Activated T-helper 1 cell treated with anti-CD3 and anti-CD28 coated beads, Interleukin-12 subunit alpha, Interleukin-12 subunit beta, Interleukin-2, Interleukin-4 antibody, amounts not matched to agents 30 ng/mL and 10 ng/mL and 1 ng/mL, durations not matched to agents 14 hours and 24 hours and 36 hours (primary cell): ENCODE measurements around the gene RNF212B. TPM values are rescaled to one million over a fixed set of nuclear protein-coding genes. Genes with fewer than 3 reads are reported as not detected.

Experiments used
- DNase-seq: peaks from one replicate; pipeline ENCODE4 v3.0.0; 2021; ENCODE audit warnings: low spot score
- H3K27ac Mint-ChIP-seq: one replicate; pipeline ENCODE4 v1.8.0; 2021; ENCODE audit warnings: mild to moderate bottlenecking, mixed read lengths
- H3K27me3 Mint-ChIP-seq: one replicate; pipeline ENCODE4 v1.8.0; 2022; ENCODE audit warnings: mild to moderate bottlenecking, moderate library complexity, mixed read lengths; ENCODE audit not compliant: insufficient read depth
- H3K36me3 Mint-ChIP-seq: one replicate; pipeline ENCODE4 v1.8.0; 2021; ENCODE audit warnings: low read depth, mixed read lengths
- H3K4me1 Mint-ChIP-seq: one replicate; pipeline ENCODE4 v1.8.0; 2021; ENCODE audit warnings: low read depth, mixed read lengths
- H3K4me3 Mint-ChIP-seq: one replicate; pipeline ENCODE4 v1.8.0; 2021; ENCODE audit warnings: mild to moderate bottlenecking, moderate library complexity, mixed read lengths
- H3K9me3 Mint-ChIP-seq: one replicate; pipeline ENCODE4 v1.8.0; 2021; ENCODE audit warnings: mixed read lengths
- intact Hi-C: fragments of 100-400 bp; cut with micrococcal nuclease; formaldehyde crosslinking; loops from one replicate; pipeline ENCODE4 v1.15.1; 2024
- total RNA-seq: library from RNA; stranded (reverse); gene quantifications from 2 replicates; pipeline ENCODE4 v1.2.3, GENCODE V29; 2022

RNF212B gene
- total RNA-seq, 1 donor from 2014 or later = not detected

GRCh38 chr14:23286020-23286901 is 48.5 kb downstream of the RNF212B start, which contains the start of gene HOMEZ:
TSS of gene HOMEZ (minus strand) at chr14:23286132. CDS start at chr14:23285952, 180 bp downstream.
- peak within 1 kb of the TSS; percentile 99 for H3K4me3 Mint-ChIP-seq
- H3K36me3 Mint-ChIP-seq = peaks cover 6% of the 10 kb centered on the region
- peak within 1 kb of the TSS; percentile 95 for H3K27ac Mint-ChIP-seq
- H3K4me1 Mint-ChIP-seq = peaks cover 26% of the 10 kb centered on the region
- no peaks in the 10 kb centered on the region for H3K27me3 Mint-ChIP-seq
- no peaks in the 10 kb centered on the region for H3K9me3 Mint-ChIP-seq
- intact Hi-C loops = loop anchor here (1.0 to 2.0 kb wide), 8 partner anchors 9 to 279 kb away; partner anchors contain the start of genes ACIN1, C14orf119, NGDN and PABPN1
- peak; percentile 98 for DNase-seq

GRCh38 chr14:23286902-23287479 is 49.3 kb downstream of the RNF212B start:
- intact Hi-C loops = loop anchor here (1.0 to 2.0 kb wide), 8 partner anchors 8 to 280 kb away; partner anchors contain the start of genes ACIN1, C14orf119, NGDN and PABPN1
- peaks cover 5% of the 10 kb centered on the region for H3K36me3 Mint-ChIP-seq
- DNase-seq = no peak
- H3K27ac Mint-ChIP-seq = peak overlapping the region; percentile 90
- no peaks in the 10 kb centered on the region for H3K9me3 Mint-ChIP-seq
- H3K27me3 Mint-ChIP-seq = no peaks in the 10 kb centered on the region
- peak overlapping the region; percentile 99 for H3K4me3 Mint-ChIP-seq
- peaks cover 26% of the 10 kb centered on the region for H3K4me1 Mint-ChIP-seq

- H3K4me3 Mint-ChIP-seq = no peak overlapping the region
- peak overlapping the region; percentile 67 for H3K27ac Mint-ChIP-seq
- peak; percentile 50 for DNase-seq
- intact Hi-C loops = loop anchor here (1.0 kb wide), 2 partner anchors 9 to 30 kb away; partner anchors contain the start of gene HOMEZ
- H3K36me3 Mint-ChIP-seq = peaks cover 14% of the 10 kb centered on the region
- no peaks in the 10 kb centered on the region for H3K9me3 Mint-ChIP-seq
- peaks cover 19% of the 10 kb centered on the region for H3K4me1 Mint-ChIP-seq
- H3K27me3 Mint-ChIP-seq = peaks cover 2% of the 10 kb centered on the region
Observed at GRCh38 chr14:23294734-23295561, 57.2 kb downstream of the RNF212B start.

GRCh38 chr14:23296012-23296777 is 58.5 kb downstream of the RNF212B start:
- intact Hi-C loops = no loop called here

GRCh38 chr14:23297096-23297495 is 59.4 kb downstream of the RNF212B start:
- H3K36me3 Mint-ChIP-seq = peaks cover 14% of the 10 kb centered on the region
- no peak overlapping the region for H3K27ac Mint-ChIP-seq
- peaks cover 2% of the 10 kb centered on the region for H3K27me3 Mint-ChIP-seq
- no peak for DNase-seq
- no peaks in the 10 kb centered on the region for H3K9me3 Mint-ChIP-seq
- intact Hi-C loops = no loop called here
- H3K4me1 Mint-ChIP-seq = peaks cover 26% of the 10 kb centered on the region
- no peak overlapping the region for H3K4me3 Mint-ChIP-seq

More at GRCh38 chr14:23296012-23296777, 58.5 kb downstream of the RNF212B start:
- no peak overlapping the region for H3K4me3 Mint-ChIP-seq
- DNase-seq = no peak
- H3K36me3 Mint-ChIP-seq = peaks cover 14% of the 10 kb centered on the region
- peaks cover 2% of the 10 kb centered on the region for H3K27me3 Mint-ChIP-seq
- no peaks in the 10 kb centered on the region for H3K9me3 Mint-ChIP-seq
- peaks cover 26% of the 10 kb centered on the region for H3K4me1 Mint-ChIP-seq
- H3K27ac Mint-ChIP-seq = no peak overlapping the region

GRCh38 chr14:23297611-23298277 is 60.0 kb downstream of the RNF212B start:
- intact Hi-C loops = no loop called here
- no peaks in the 10 kb centered on the region for H3K9me3 Mint-ChIP-seq
- DNase-seq = no peak
- H3K36me3 Mint-ChIP-seq = peaks cover 14% of the 10 kb centered on the region
- peaks cover 26% of the 10 kb centered on the region for H3K4me1 Mint-ChIP-seq
- H3K4me3 Mint-ChIP-seq = no peak overlapping the region
- H3K27ac Mint-ChIP-seq = no peak overlapping the region
- peaks cover 2% of the 10 kb centered on the region for H3K27me3 Mint-ChIP-seq

- DNase-seq = no peak
- Mint-ChIP-seq H3K4me1 (peaks cover 39% of the 10 kb centered on the region), H3K9me3 (no peaks in the 10 kb centered on the region), H3K27ac (peak overlapping the region; percentile 24), H3K27me3 (no peaks in the 10 kb centered on the region), H3K4me3 (peak overlapping the region; percentile 91), H3K36me3 (peaks cover 14% of the 10 kb centered on the region)
- intact Hi-C loops = loop anchor here (1.0 kb wide), 1 partner anchor 34 kb away; no protein-coding TSS in a partner anchor
Observed at GRCh38 chr14:23299211-23299957, 61.6 kb downstream of the RNF212B start.

- peaks cover 34% of the 10 kb centered on the region for H3K4me1 Mint-ChIP-seq
- no peak for DNase-seq
- intact Hi-C loops = loop anchor here (1.0 to 5.0 kb wide), 3 partner anchors 35 to 713 kb away; partner anchors contain the start of gene DAD1
- H3K27ac Mint-ChIP-seq = peak overlapping the region; percentile 95
- H3K4me3 Mint-ChIP-seq = peak overlapping the region; percentile 91
- no peaks in the 10 kb centered on the region for H3K9me3 Mint-ChIP-seq
- H3K36me3 Mint-ChIP-seq = peaks cover 14% of the 10 kb centered on the region
- no peaks in the 10 kb centered on the region for H3K27me3 Mint-ChIP-seq
Observed at GRCh38 chr14:23299986-23300686, 62.4 kb downstream of the RNF212B start.

GRCh38 chr14:23300687-23301223 is 63.0 kb downstream of the RNF212B start:
- Mint-ChIP-seq H3K27ac (peak overlapping the region; percentile 95), H3K36me3 (peaks cover 12% of the 10 kb centered on the region), H3K9me3 (no peaks in the 10 kb centered on the region), H3K4me3 (peak overlapping the region; percentile 91), H3K27me3 (no peaks in the 10 kb centered on the region), H3K4me1 (peaks cover 29% of the 10 kb centered on the region)
- intact Hi-C loops = loop anchor here (1.0 to 5.0 kb wide), 9 partner anchors 14 to 713 kb away; partner anchors contain the start of genes ACIN1, C14orf119, DAD1 and HOMEZ
- DNase-seq = no peak

- no peaks in the 10 kb centered on the region for H3K9me3 Mint-ChIP-seq
- peak; percentile 99 for DNase-seq
- peaks cover 12% of the 10 kb centered on the region for H3K36me3 Mint-ChIP-seq
- H3K4me1 Mint-ChIP-seq = peaks cover 29% of the 10 kb centered on the region
- no peaks in the 10 kb centered on the region for H3K27me3 Mint-ChIP-seq
- intact Hi-C loops = loop anchor here (1.0 to 5.0 kb wide), 8 partner anchors 15 to 714 kb away; partner anchors contain the start of genes ACIN1, C14orf119, DAD1 and HOMEZ
- H3K4me3 Mint-ChIP-seq = peak overlapping the region; percentile 91
- H3K27ac Mint-ChIP-seq = peak overlapping the region; percentile 97
Observed at GRCh38 chr14:23301288-23301968, 63.7 kb downstream of the RNF212B start.
